ENCODE data around the gene NPW.

DNA sequence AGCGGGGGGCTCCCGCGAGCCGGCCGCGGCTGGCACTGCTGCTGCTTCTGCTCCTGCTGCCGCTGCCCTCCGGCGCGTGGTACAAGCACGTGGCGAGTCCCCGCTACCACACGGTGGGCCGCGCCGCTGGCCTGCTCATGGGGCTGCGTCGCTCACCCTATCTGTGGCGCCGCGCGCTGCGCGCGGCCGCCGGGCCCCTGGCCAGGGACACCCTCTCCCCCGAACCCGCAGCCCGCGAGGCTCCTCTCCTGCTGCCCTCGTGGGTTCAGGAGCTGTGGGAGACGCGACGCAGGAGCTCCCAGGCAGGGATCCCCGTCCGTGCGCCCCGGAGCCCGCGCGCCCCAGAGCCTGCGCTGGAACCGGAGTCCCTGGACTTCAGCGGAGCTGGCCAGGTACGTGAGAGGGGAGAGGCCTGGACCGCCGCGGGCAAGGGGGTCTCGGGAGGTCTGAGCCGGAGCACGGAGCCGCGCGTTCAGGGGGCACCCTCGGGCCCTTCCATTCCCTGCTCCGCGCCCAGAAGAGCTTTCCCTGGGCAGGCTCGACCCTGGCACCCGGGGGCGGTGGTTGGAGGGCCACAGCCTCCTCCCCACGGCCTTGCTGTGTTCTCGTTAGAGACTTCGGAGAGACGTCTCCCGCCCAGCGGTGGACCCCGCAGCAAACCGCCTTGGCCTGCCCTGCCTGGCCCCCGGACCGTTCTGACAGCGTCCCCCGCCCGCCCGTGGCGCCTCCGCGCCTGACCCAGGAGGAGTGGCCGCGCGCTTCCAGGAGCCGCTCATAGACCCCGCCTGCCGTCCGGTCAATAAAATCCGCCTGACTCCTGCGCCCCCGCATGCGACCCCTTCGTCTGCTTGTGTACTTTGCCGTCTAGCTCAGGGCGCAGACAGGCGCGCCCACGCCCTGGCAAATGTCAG is 591 bp downstream of the NPW start:
- TF ChIP-seq, protein P1, sequence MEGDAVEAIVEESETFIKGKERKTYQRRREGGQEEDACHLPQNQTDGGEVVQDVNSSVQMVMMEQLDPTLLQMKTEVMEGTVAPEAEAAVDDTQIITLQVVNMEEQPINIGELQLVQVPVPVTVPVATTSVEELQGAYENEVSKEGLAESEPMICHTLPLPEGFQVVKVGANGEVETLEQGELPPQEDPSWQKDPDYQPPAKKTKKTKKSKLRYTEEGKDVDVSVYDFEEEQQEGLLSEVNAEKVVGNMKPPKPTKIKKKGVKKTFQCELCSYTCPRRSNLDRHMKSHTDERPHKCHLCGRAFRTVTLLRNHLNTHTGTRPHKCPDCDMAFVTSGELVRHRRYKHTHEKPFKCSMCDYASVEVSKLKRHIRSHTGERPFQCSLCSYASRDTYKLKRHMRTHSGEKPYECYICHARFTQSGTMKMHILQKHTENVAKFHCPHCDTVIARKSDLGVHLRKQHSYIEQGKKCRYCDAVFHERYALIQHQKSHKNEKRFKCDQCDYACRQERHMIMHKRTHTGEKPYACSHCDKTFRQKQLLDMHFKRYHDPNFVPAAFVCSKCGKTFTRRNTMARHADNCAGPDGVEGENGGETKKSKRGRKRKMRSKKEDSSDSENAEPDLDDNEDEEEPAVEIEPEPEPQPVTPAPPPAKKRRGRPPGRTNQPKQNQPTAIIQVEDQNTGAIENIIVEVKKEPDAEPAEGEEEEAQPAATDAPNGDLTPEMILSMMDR (IDR thresholded peaks at IDR 0.05): no peak
- no peak for TF ChIP-seq POLR2A (IDR thresholded peaks at IDR 0.05)

All from adrenal gland (tissue), 5 donors.